HepG2 (cell line): Measurements from ENCODE around the gene SLC50A1. TPM values are rescaled to one million over a fixed set of nuclear protein-coding genes. Genes with fewer than 3 reads are reported as not detected.

Source experiments
- BATF2 ChIP-seq: sonication (generic); formaldehyde crosslinking; IDR thresholded peaks from 2 replicates; pipeline ENCODE4 v1.8.0; 2022; ENCODE audit warnings: mild to moderate bottlenecking, missing genetic modification reagents, moderate library complexity
- BORCS8-MEF2B ChIP-seq: sonication (generic); formaldehyde crosslinking; IDR thresholded peaks from 2 replicates; pipeline ENCODE4 v1.8.0; 2022; ENCODE audit warnings: mild to moderate bottlenecking, missing genetic modification reagents
- CREB3 ChIP-seq: sonication (generic); formaldehyde crosslinking; IDR thresholded peaks from 2 replicates; pipeline ENCODE4 v1.5.0; 2020; ENCODE audit warnings: missing genetic modification reagents
- ELK4 ChIP-seq: sonication (generic); formaldehyde crosslinking; IDR thresholded peaks from 2 replicates; pipeline ENCODE4 v1.9.0; 2021; ENCODE audit warnings: missing genetic modification reagents, borderline replicate concordance
- HNF1A ChIP-seq, 2 experiments: sonication (generic) in 1 of 2; formaldehyde crosslinking in 1 of 2; IDR thresholded peaks; 2 replicates each; pipeline versions ENCODE4 v1.4.0 to v1.6.1; 2016 to 2020; ENCODE audit warnings: borderline replicate concordance in 1 of 2, low read depth in 1 of 2, mild to moderate bottlenecking in 1 of 2, missing genetic modification reagents in 1 of 2
- KAT7 ChIP-seq: IDR thresholded peaks from 2 replicates; pipeline ENCODE4 v1.6.1; 2018; ENCODE audit warnings: borderline replicate concordance, missing compliant biosample characterization
- LCORL ChIP-seq, 2 experiments: fragments of 450-650 bp in 1 of 2; sonication (generic) in 1 of 2; formaldehyde crosslinking in 1 of 2; IDR thresholded peaks; 2 replicates each; pipeline versions ENCODE4 v1.5.0 to v1.6.1; 2017 to 2020; ENCODE audit warnings: antibody characterized with exemption in 1 of 2, missing genetic modification reagents in 1 of 2
- ZFX ChIP-seq: sonication (generic); formaldehyde crosslinking; IDR thresholded peaks from 2 replicates; pipeline ENCODE4 v1.4.0; 2020; ENCODE audit warnings: mild to moderate bottlenecking, low read depth, missing genetic modification reagents, moderate library complexity
- ZNF33A ChIP-seq: sonication (generic); formaldehyde crosslinking; IDR thresholded peaks from 2 replicates; pipeline ENCODE4 v1.5.1; 2020; ENCODE audit warnings: missing genetic modification reagents, mild to moderate bottlenecking, moderate library complexity, borderline replicate concordance
- ZNF343 ChIP-seq: sonication (generic); formaldehyde crosslinking; IDR thresholded peaks from 2 replicates; pipeline ENCODE4 v1.4.0; 2020; ENCODE audit warnings: mild to moderate bottlenecking, missing genetic modification reagents
- ZNF501 ChIP-seq: sonication (generic); formaldehyde crosslinking; IDR thresholded peaks from 2 replicates; pipeline ENCODE4 v1.5.1; 2020; ENCODE audit warnings: mild to moderate bottlenecking, moderate library complexity, missing genetic modification reagents
- ZNF503 ChIP-seq: sonication (generic); formaldehyde crosslinking; IDR thresholded peaks from 2 replicates; pipeline ENCODE4 v1.4.0; 2020; ENCODE audit warnings: missing genetic modification reagents
- ZNF556 ChIP-seq: sonication (generic); formaldehyde crosslinking; IDR thresholded peaks from 2 replicates; pipeline ENCODE4 v1.4.0; 2020; ENCODE audit warnings: mild to moderate bottlenecking, missing genetic modification reagents, borderline replicate concordance
- ZNF569 ChIP-seq: sonication (generic); formaldehyde crosslinking; IDR thresholded peaks from 2 replicates; pipeline ENCODE4 v1.5.0; 2020; ENCODE audit warnings: mild to moderate bottlenecking, missing genetic modification reagents, moderate library complexity, borderline replicate concordance
- ZNF629 ChIP-seq: sonication (generic); formaldehyde crosslinking; conservative IDR thresholded peaks from 2 replicates; pipeline ENCODE4 v1.5.0; 2020; ENCODE audit warnings: missing genetic modification reagents
- polyA plus RNA-seq, 8 experiments: library from polyadenylated mRNA; depleted of rRNA in 3 of 8; stranded (reverse) in 7 of 8; unstranded in 1 of 8; fragments of >200 nt; fragmentation: Illumina TruSeq in 4 of 8; extraction: Trizol in 4 of 8; gene quantifications; 2 replicates each; pipeline versions ENCODE4 v1.2.1 to v1.2.3, GENCODE V29; 2011 to 2016; ENCODE audit warnings: low read depth in 4 of 8, missing spikeins in 1 of 8, mixed read lengths in 1 of 8; ENCODE audit not compliant: insufficient read depth in 1 of 8
- total RNA-seq, 5 experiments: library from RNA; depleted of rRNA; stranded (reverse); fragments of >200 nt; fragmentation: Illumina TruSeq; extraction: Trizol; gene quantifications; 2 replicates each; pipeline ENCODE4 v1.2.3, GENCODE V29; 2016; ENCODE audit warnings: low read depth in 1 of 5

The SLC50A1 gene
- total and polyA plus RNA-seq, 2 of the 13 experiments (the other 11 are each of a cell fraction or from before 2014, with no cell fraction given) = 22.5 to 46.8 TPM

- TF ChIP-seq ZNF503 (CRISPR knock-in tag) (0 out of 2 replicates have a peak, but pooled peaks have one; percentile 8), BORCS8-MEF2B (CRISPR knock-in tag) (no peak), HNF1A (IDR thresholded peaks at IDR 0.05; ENCODE audit: low read depth) (no peak), HNF1A (CRISPR knock-in tag; IDR thresholded peaks at IDR 0.05; ENCODE audit: borderline replicate concordance) (no peak), BATF2 (CRISPR knock-in tag) (no peak), ELK4 (CRISPR knock-in tag) (no peak), ZNF569 (CRISPR knock-in tag) (no peak), ZNF501 (CRISPR knock-in tag) (no peak), KAT7 (CRISPR knock-in tag) (no peak), ZNF33A (CRISPR knock-in tag) (no peak), ZNF343 (CRISPR knock-in tag) (no peak), CREB3 (peak; percentile 44; the same call in 1 of the 2 replicates), LCORL (IDR thresholded peaks at IDR 0.05) (no peak), LCORL (CRISPR knock-in tag; IDR thresholded peaks at IDR 0.05) (no peak), ZNF629 (CRISPR knock-in tag) (no peak), ZFX (CRISPR knock-in tag) (peak; percentile 25), ZNF556 (CRISPR knock-in tag) (no peak)
Observed at GRCh38 chr1:155127967-155128754, 7.5 kb upstream of the SLC50A1 start (continued).
